Measurements from ENCODE around the gene COQ8A.

Gene COQ8A

GRCh38 chr1:226894826-226895225 lies 45.3 kb upstream of the COQ8A start:
- no peak for DNase-seq (ENCODE audit: low read depth)
- H3K4me3 ChIP-seq (ENCODE audit: control insufficient read depth, low read depth, low read length) = no peak overlapping the region
- no peak for TF ChIP-seq CTCF (conservative IDR thresholded peaks at IDR 0.05; ENCODE audit: control insufficient read depth, insufficient read depth, low read depth, low read length)

- TF ChIP-seq CTCF (conservative IDR thresholded peaks at IDR 0.05; ENCODE audit: control insufficient read depth, insufficient read depth, low read depth, low read length) = no peak
- no peak overlapping the region for H3K4me3 ChIP-seq (ENCODE audit: control insufficient read depth, low read depth, low read length)
These were observed 44.5 kb upstream of the COQ8A start for GRCh38 chr1:226895644-226896043.

DNA sequence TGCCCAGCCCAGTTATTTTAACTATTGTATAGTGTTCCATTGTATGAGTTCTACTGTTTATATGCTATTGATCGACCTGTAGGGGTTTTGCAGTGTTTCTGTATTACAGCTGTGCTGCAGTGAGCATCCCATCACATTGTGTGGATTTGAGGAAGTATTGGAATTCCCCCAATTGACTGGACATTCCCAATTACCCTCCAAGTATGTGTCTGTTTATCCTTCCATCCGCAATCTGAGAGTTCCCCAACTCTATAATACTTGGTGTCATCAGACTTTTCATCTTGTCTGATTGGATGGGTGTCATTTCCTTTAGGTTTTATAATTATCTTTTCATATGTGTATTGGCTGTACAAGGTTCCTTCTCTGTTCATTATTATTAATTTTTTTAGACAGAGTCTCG lies 41.8 kb upstream of the COQ8A start:
- no peak for TF ChIP-seq CTCF (conservative IDR thresholded peaks at IDR 0.05; ENCODE audit: control insufficient read depth, insufficient read depth, low read depth, low read length)
- no peak overlapping the region for H3K4me3 ChIP-seq (ENCODE audit: control insufficient read depth, low read depth, low read length)
- no peak for DNase-seq (ENCODE audit: low read depth)

More at GRCh38 chr1:226895644-226896043, 44.5 kb upstream of the COQ8A start:
- no peak for DNase-seq (ENCODE audit: low read depth)

DNA sequence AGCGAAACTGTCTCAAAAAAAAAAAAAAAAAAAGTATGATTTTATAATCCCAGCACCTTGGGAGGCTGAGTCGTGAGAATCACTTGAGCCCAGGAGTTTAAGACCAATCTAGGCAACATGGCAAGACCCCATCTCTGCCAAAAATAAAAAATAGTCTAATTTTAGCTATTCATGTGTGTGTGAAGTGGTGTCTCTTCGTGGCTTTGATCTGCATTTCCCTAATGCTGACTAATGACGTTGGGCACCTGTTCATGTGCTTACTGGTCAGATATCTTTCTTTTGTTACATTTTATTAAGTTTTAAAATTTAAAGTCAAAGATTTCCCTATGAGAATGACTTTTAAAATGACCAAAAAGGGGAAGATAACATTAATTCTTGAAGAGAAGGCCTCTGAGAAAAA lies 38.7 kb upstream of the COQ8A start:
- no peak for DNase-seq (ENCODE audit: low read depth)
- no peak overlapping the region for H3K4me3 ChIP-seq (ENCODE audit: control insufficient read depth, low read depth, low read length)
- no peak for TF ChIP-seq CTCF (conservative IDR thresholded peaks at IDR 0.05; ENCODE audit: control insufficient read depth, insufficient read depth, low read depth, low read length)

DNA sequence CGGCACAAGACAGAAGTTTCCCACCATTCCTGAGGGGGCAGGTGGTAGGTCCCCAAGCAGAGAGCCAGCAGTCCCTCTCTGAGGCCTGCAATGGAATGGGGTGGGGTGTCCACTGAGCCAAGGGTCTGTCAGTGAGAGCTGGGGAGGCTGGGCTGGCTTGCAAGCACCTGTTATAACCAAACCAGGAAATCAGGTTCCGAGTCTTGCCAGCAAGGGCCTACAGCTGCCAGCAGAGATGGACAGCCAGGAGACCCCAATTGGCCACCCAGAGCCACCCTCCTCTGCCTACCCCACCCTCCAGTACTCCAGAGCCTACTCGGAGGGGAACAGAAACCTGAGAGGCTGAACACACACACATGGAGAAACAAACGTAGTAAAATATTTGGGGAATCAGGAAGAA lies 37.5 kb upstream of the COQ8A start:
- TF ChIP-seq CTCF (conservative IDR thresholded peaks at IDR 0.05; ENCODE audit: control insufficient read depth, insufficient read depth, low read depth, low read length) = no peak
- H3K4me3 ChIP-seq (ENCODE audit: control insufficient read depth, low read depth, low read length) = no peak overlapping the region
- no peak for DNase-seq (ENCODE audit: low read depth)

- no peak for TF ChIP-seq CTCF (conservative IDR thresholded peaks at IDR 0.05; ENCODE audit: control insufficient read depth, insufficient read depth, low read depth, low read length)
- H3K4me3 ChIP-seq (ENCODE audit: control insufficient read depth, low read depth, low read length) = no peak overlapping the region
- peak; percentile 74 for DNase-seq (ENCODE audit: low read depth)
These were observed 36.0 kb upstream of the COQ8A start for GRCh38 chr1:226903819-226904716.
